ENCODE measurements around the gene ISYNA1.

DNA sequence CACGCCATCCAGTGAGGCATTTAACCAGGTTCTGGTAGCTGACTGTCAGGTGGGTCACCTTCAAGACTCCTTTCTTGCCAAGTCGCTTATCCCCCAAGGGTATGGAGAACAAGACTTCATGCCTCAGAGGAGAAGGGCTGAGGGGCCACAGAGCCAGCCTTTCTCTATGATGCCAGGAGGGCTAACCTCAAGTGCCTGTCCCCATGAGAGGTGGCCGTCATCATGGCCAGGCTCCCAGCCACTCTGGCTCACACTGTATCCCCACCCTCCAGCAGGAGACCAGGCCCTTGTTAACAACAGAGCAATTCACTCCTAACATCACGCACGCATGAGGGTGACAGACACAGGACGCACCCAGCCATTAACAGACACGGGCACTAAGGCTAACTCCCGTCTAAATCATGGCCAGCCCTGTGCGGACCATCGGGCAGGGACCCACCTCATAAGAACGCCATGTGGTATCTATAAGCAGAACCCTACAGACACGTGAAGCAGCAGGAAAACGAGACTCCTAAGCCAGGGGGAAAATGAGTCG is 38.6 kb upstream of the ISYNA1 start:
- TF ChIP-seq EP300 (IDR thresholded peaks at IDR 0.05; ENCODE audit: borderline replicate concordance) (no peak), RAD21 (IDR thresholded peaks at IDR 0.05; ENCODE audit: low read depth) (no peak)
- TF ChIP-seq, protein P1, sequence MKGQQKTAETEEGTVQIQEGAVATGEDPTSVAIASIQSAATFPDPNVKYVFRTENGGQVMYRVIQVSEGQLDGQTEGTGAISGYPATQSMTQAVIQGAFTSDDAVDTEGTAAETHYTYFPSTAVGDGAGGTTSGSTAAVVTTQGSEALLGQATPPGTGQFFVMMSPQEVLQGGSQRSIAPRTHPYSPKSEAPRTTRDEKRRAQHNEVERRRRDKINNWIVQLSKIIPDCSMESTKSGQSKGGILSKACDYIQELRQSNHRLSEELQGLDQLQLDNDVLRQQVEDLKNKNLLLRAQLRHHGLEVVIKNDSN (IDR thresholded peaks at IDR 0.05) = no peak
- TF ChIP-seq, protein P2, sequence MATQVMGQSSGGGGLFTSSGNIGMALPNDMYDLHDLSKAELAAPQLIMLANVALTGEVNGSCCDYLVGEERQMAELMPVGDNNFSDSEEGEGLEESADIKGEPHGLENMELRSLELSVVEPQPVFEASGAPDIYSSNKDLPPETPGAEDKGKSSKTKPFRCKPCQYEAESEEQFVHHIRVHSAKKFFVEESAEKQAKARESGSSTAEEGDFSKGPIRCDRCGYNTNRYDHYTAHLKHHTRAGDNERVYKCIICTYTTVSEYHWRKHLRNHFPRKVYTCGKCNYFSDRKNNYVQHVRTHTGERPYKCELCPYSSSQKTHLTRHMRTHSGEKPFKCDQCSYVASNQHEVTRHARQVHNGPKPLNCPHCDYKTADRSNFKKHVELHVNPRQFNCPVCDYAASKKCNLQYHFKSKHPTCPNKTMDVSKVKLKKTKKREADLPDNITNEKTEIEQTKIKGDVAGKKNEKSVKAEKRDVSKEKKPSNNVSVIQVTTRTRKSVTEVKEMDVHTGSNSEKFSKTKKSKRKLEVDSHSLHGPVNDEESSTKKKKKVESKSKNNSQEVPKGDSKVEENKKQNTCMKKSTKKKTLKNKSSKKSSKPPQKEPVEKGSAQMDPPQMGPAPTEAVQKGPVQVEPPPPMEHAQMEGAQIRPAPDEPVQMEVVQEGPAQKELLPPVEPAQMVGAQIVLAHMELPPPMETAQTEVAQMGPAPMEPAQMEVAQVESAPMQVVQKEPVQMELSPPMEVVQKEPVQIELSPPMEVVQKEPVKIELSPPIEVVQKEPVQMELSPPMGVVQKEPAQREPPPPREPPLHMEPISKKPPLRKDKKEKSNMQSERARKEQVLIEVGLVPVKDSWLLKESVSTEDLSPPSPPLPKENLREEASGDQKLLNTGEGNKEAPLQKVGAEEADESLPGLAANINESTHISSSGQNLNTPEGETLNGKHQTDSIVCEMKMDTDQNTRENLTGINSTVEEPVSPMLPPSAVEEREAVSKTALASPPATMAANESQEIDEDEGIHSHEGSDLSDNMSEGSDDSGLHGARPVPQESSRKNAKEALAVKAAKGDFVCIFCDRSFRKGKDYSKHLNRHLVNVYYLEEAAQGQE (IDR thresholded peaks at IDR 0.05; ENCODE audit: low read depth) = no peak
